H1 (cell line): ENCODE measurements around the gene SLX4IP. TPM values are rescaled to one million over a fixed set of nuclear protein-coding genes. Genes with fewer than 3 reads are reported as not detected.

Source experiments
- CTCF ChIA-PET: fragments of 300-600 bp; sonication (Branson Sonifier 250); formaldehyde crosslinking; loops from one replicate; lab custom pipeline; 2021; ENCODE audit not compliant: partially characterized antibody; lab: Charles Lee
- POLR2A ChIA-PET: fragments of 300-600 bp; sonication (Branson Sonifier 250); formaldehyde crosslinking; loops from one replicate; lab custom pipeline; 2021; ENCODE audit warnings: inconsistent platforms; ENCODE audit not compliant: partially characterized antibody; lab: Charles Lee
- DNase-seq, 2 experiments: peaks; one replicate each; pipeline versions ENCODE4 v3.0.0 to v3.0.0-alpha.2; 2010 to 2022; ENCODE audit warnings: low spot score in 2 of 2, low read depth in 1 of 2, mixed read lengths in 1 of 2
- FAIRE-seq: peaks from 2 replicates; lab custom pipeline; 2011; peaks lifted over from hg19 to GRCh38; lab: Jason Lieb, UNC
- H2AFZ ChIP-seq: 2 replicates; pipeline ENCODE4 v1.8.1; 2012; ENCODE audit warnings: low read length, inconsistent platforms
- H2AK5ac ChIP-seq: 2 replicates; pipeline ENCODE4 v1.6.1; 2013; ENCODE audit warnings: low read depth, low read length
- H2BK120ac ChIP-seq: replicated peaks from 2 replicates; pipeline ENCODE3; 2013; ENCODE audit warnings: low read depth, low read length, inconsistent platforms
- H2BK12ac ChIP-seq: 2 replicates; pipeline ENCODE4 v1.6.1; 2013; ENCODE audit warnings: low read depth, low read length
- H2BK15ac ChIP-seq: 2 replicates; pipeline ENCODE4 v1.6.1; 2013; ENCODE audit warnings: low read length
- H2BK20ac ChIP-seq: 2 replicates; pipeline ENCODE4 v1.6.1; 2013; ENCODE audit warnings: low read length
- H2BK5ac ChIP-seq: 2 replicates; pipeline ENCODE4 v1.6.1; 2013; ENCODE audit warnings: low read depth, low read length
- H3K14ac ChIP-seq: 2 replicates; pipeline ENCODE4 v1.6.1; 2013; ENCODE audit warnings: inconsistent platforms; ENCODE audit not compliant: insufficient read length
- H3K18ac ChIP-seq: 2 replicates; pipeline ENCODE4 v1.6.1; 2013; ENCODE audit warnings: low read length; ENCODE audit errors: extremely low read depth
- H3K23ac ChIP-seq: 2 replicates; pipeline ENCODE4 v1.6.1; 2013; ENCODE audit warnings: inconsistent platforms; ENCODE audit not compliant: insufficient read length
- H3K23me2 ChIP-seq: 2 replicates; pipeline ENCODE4 v1.6.1; 2013; ENCODE audit warnings: low read depth, low read length
- H3K27ac ChIP-seq: 2 replicates; pipeline ENCODE4 v1.6.1; 2011; ENCODE audit warnings: low read depth, low read length, inconsistent platforms
- H3K27me3 ChIP-seq, 4 experiments: replicated peaks in 1 of 4; 1 replicate in 1 of 4; 2 replicates in 3 of 4; pipeline versions ENCODE4 v1.6.1 to v1.8.1; 2011 to 2013; ENCODE audit warnings: low read length in 3 of 4, mild to moderate bottlenecking in 3 of 4, inconsistent platforms in 2 of 4, mixed read lengths in 2 of 4, moderate library complexity in 1 of 4; ENCODE audit not compliant: control insufficient read depth in 3 of 4, insufficient read depth in 3 of 4; ENCODE audit errors: extremely low read depth in 1 of 4
- H3K36me3 ChIP-seq, 4 experiments: 2 replicates each; pipeline versions ENCODE4 v1.6.1 to v1.8.1; 2011 to 2013; ENCODE audit warnings: mild to moderate bottlenecking in 4 of 4, low read length in 3 of 4, moderate library complexity in 2 of 4, control low read depth in 1 of 4, inconsistent platforms in 1 of 4; ENCODE audit not compliant: insufficient read depth in 4 of 4, control insufficient read depth in 2 of 4
- H3K4ac ChIP-seq: replicated peaks from 2 replicates; pipeline ENCODE3; 2013; ENCODE audit warnings: low read length, low read depth, mixed read lengths, inconsistent platforms; ENCODE audit not compliant: insufficient read length
- H3K4me1 ChIP-seq, 4 experiments: replicated peaks in 1 of 4; 1 replicate in 1 of 4; 2 replicates in 3 of 4; pipeline versions ENCODE4 v1.6.1 to v1.8.1; 2011 to 2013; ENCODE audit warnings: low read length in 3 of 4, inconsistent platforms in 2 of 4, mixed read lengths in 1 of 4; ENCODE audit not compliant: insufficient read depth in 4 of 4, control insufficient read depth in 3 of 4
- H3K4me2 ChIP-seq, 2 experiments: 2 replicates each; pipeline versions ENCODE4 v1.6.1 to v1.8.1; 2011 to 2013; ENCODE audit warnings: low read depth in 2 of 2, low read length in 2 of 2, control low read depth in 1 of 2, inconsistent platforms in 1 of 2, mild to moderate bottlenecking in 1 of 2; ENCODE audit not compliant: insufficient read depth in 1 of 2
- H3K4me3 ChIP-seq, 4 experiments: fragments of 200-600, 300-600 bp in 1 of 4; sonication (generic), shearing (Covaris generic), sonication (Bioruptor Twin) in 1 of 4; 2 replicates each; pipeline versions ENCODE4 v1.5.1 to v1.8.1; 2011 to 2016; ENCODE audit warnings: low read length in 4 of 4, low read depth in 3 of 4, control low read depth in 2 of 4, inconsistent platforms in 2 of 4, mild to moderate bottlenecking in 2 of 4, mixed read lengths in 1 of 4, moderate library complexity in 1 of 4; ENCODE audit not compliant: insufficient read depth in 2 of 4; ENCODE audit errors: extremely low read depth in 1 of 4
- H3K56ac ChIP-seq: replicated peaks from 2 replicates; pipeline ENCODE3; 2013; ENCODE audit warnings: low read depth, mild to moderate bottlenecking, mixed read lengths, low read length, inconsistent platforms; ENCODE audit not compliant: insufficient read length
- H3K79me1 ChIP-seq: 2 replicates; pipeline ENCODE4 v1.6.1; 2013; ENCODE audit warnings: low read depth, low read length, control low read depth
- H3K79me2 ChIP-seq, 2 experiments: 2 replicates each; pipeline versions ENCODE4 v1.6.1 to v1.8.1; 2012 to 2013; ENCODE audit warnings: low read length in 2 of 2, mild to moderate bottlenecking in 2 of 2, inconsistent platforms in 1 of 2; ENCODE audit not compliant: insufficient read depth in 2 of 2, control insufficient read depth in 1 of 2
- H3K9ac ChIP-seq, 4 experiments: replicated peaks in 1 of 4; 1 replicate in 1 of 4; 2 replicates in 3 of 4; pipeline versions ENCODE4 v1.6.1 to v1.8.1; 2011 to 2013; ENCODE audit warnings: low read depth in 3 of 4, low read length in 3 of 4, control low read depth in 2 of 4, mild to moderate bottlenecking in 2 of 4, moderate library complexity in 2 of 4, inconsistent platforms in 1 of 4; ENCODE audit errors: extremely low read depth in 1 of 4
- H3K9me3 ChIP-seq, 2 experiments: 2 replicates each; pipeline versions ENCODE4 v1.6.1 to v1.8.1; 2012 to 2013; ENCODE audit warnings: mild to moderate bottlenecking in 2 of 2, moderate library complexity in 2 of 2, control low read depth in 1 of 2, inconsistent platforms in 1 of 2, low read depth in 1 of 2, low read length in 1 of 2, mixed read lengths in 1 of 2; ENCODE audit not compliant: insufficient read depth in 2 of 2
- H4K20me1 ChIP-seq, 2 experiments: replicated peaks in 1 of 2; 2 replicates each; pipeline versions ENCODE3 to v1.8.1; 2011 to 2013; ENCODE audit warnings: inconsistent platforms in 2 of 2, low read length in 2 of 2, mild to moderate bottlenecking in 1 of 2; ENCODE audit not compliant: insufficient read depth in 2 of 2, control insufficient read depth in 1 of 2
- H4K5ac ChIP-seq: 2 replicates; pipeline ENCODE4 v1.6.1; 2013; ENCODE audit warnings: low read length, low read depth, mixed read lengths, inconsistent platforms; ENCODE audit not compliant: insufficient read length
- H4K8ac ChIP-seq: 2 replicates; pipeline ENCODE4 v1.8.0; 2013; ENCODE audit warnings: mild to moderate bottlenecking, moderate library complexity, low read length, inconsistent platforms; ENCODE audit not compliant: insufficient read depth; ENCODE audit errors: extremely low read depth
- H4K91ac ChIP-seq: replicated peaks from 2 replicates; pipeline ENCODE3; 2013; ENCODE audit warnings: low read length, mixed read lengths, inconsistent platforms; ENCODE audit not compliant: insufficient read length
- BACH1 ChIP-seq: IDR thresholded peaks from 2 replicates; pipeline ENCODE4 v1.6.1; 2012; ENCODE audit warnings: low read length, improper control_type of control experiment
- CTBP2 ChIP-seq: IDR thresholded peaks from 2 replicates; pipeline ENCODE4 v1.7.0; 2011; ENCODE audit warnings: borderline replicate concordance, mild to moderate bottlenecking, moderate library complexity, mixed read lengths, low read length; ENCODE audit not compliant: insufficient read depth, insufficient read length
- KDM4A ChIP-seq: IDR thresholded peaks from one replicate; pipeline ENCODE4 v1.7.1; 2012; ENCODE audit warnings: low read depth, mild to moderate bottlenecking, moderate library complexity, low read length, inconsistent platforms; ENCODE audit not compliant: severe bottlenecking
- POLR2AphosphoS5 ChIP-seq: IDR thresholded peaks from 2 replicates; pipeline ENCODE4 v1.6.1; 2011; ENCODE audit warnings: low read depth, low read length
- RAD21 ChIP-seq, 2 experiments: IDR thresholded peaks in 1 of 2; conservative IDR thresholded peaks in 1 of 2; 2 replicates each; pipeline ENCODE4 v1.6.1; 2011; ENCODE audit warnings: low read depth in 2 of 2, low read length in 2 of 2, improper control_type of control experiment in 1 of 2, inconsistent platforms in 1 of 2, mild to moderate bottlenecking in 1 of 2, moderate library complexity in 1 of 2
- RNF2 ChIP-seq: fragments of 200-900, 300-1000 bp; sonication (generic); IDR thresholded peaks from 2 replicates; pipeline ENCODE4 v1.7.1; 2016; ENCODE audit warnings: borderline replicate concordance, low read depth, mild to moderate bottlenecking, antibody characterized with exemption, low read length; ENCODE audit not compliant: poor library complexity, severe bottlenecking; ENCODE audit errors: missing control alignments
- WGBS, 2 experiments: shearing (Covaris generic) in 1 of 2; methylation state at CpG; one replicate each; pipeline versions ENCODE4 v1.1.6 to v1.1.7; 2013 to 2015; ENCODE audit warnings: low lambda C conversion rate in 2 of 2, mixed read lengths in 2 of 2, inconsistent platforms in 1 of 2, low coverage in 1 of 2, missing lambda C conversion rate in 1 of 2; ENCODE audit not compliant: insufficient replicate concordance in 2 of 2, insufficient coverage in 1 of 2, insufficient read length in 1 of 2; ENCODE audit errors: extremely low coverage in 1 of 2, missing lambda C conversion rate in 1 of 2; 5-methylcytosine and 5-hydroxymethylcytosine counted together
- polyA plus RNA-seq, 7 experiments: library from polyadenylated mRNA; depleted of rRNA in 3 of 7; stranded (reverse) in 5 of 7; unstranded in 2 of 7; fragments of >200 nt in 5 of 7; fragments of 200-250 nt in 2 of 7; gene quantifications; 1 replicate in 5 of 7; 2 replicates in 1 of 7; 4 replicates in 1 of 7; pipeline versions ENCODE4 v1.2.1 to v1.2.3, GENCODE V29; 2011 to 2013; ENCODE audit warnings: missing spikeins in 2 of 7, mixed read lengths in 2 of 7
- total RNA-seq: library from RNA; stranded (reverse); fragmentation: NEBNext Ultra II Directional; extraction: Animal tissue kit (Norgen Biotek cat#: 25700); gene quantifications from 2 replicates; pipeline ENCODE4 v1.2.1, GENCODE V29; 2021
- TF ChIP-seq, protein P1 (sequence below): IDR thresholded peaks from 2 replicates; pipeline ENCODE4 v1.6.1; 2012; ENCODE audit warnings: low read length, inconsistent platforms

Gene SLX4IP
- total and polyA plus RNA-seq, 2 of the 8 experiments (the other 6 are each of a cell fraction or from before 2014, with no cell fraction given): 2.4 to 8.7 TPM

DNA sequence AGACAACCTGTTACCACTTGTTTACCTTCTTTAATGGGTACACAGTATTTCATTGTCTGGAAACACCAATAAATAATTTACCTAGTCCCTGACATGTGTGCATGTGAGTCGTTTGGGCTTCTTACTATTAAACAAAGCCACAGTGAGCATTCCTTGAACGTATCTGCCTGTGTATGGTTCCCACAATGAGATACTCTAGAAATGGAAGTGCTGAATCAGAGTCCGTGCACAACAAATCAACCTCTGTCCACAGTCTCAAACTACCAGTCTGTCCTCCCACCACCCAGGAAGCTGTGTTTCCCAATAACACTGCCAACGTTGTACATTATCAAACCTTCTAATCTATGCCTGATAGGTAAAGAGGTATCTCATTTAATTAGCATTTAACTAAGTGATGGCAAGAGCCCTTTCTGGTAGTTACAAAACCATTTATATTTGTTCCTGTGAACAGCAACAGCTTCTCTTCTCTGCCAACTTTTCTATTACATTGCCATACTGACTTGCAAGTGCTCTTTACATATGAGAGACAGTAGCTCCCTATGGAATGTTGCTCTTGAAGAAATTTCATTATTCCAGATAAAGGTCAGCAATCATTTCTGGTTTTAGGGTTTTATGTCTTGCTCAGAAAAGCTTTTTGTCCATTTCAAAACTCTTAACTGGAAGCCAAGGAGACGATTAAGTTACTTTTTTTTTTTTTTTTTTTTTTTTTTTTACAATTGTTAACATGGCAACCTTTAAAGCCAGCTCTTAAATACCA is 223.9 kb downstream of the SLX4IP start:
- Histone ChIP-seq H3K14ac (no peak overlapping the region), H3K23me2 (no peaks in the 10 kb centered on the region), H2BK12ac (no peak overlapping the region; the same call in 1 of the 2 replicates), H3K4me1 (peaks cover 19 to 40% (median 31%) of the 10 kb centered on the region in 4 experiments), H3K4me2 (no peak overlapping the region), H3K9ac (no peak overlapping the region), H4K91ac (no peak overlapping the region), H2BK20ac (no peak overlapping the region), H2BK5ac (no peak overlapping the region), H2BK15ac (no peak overlapping the region), H2AK5ac (no peak overlapping the region; the same call in 1 of the 2 replicates), H3K4me3 (no peak overlapping the region), H4K8ac (no peak overlapping the region), H3K27ac (no peak overlapping the region), H3K18ac (no peak overlapping the region), H3K9me3 (no peaks in the 10 kb centered on the region), H2AFZ (no peak overlapping the region), H3K79me1 (peaks cover 34% of the 10 kb centered on the region), H4K20me1 (peaks cover 10 to 33% of the 10 kb centered on the region in 2 experiments), H3K56ac (no peak overlapping the region), H4K5ac (no peak overlapping the region), H3K36me3 (peaks cover 13 to 78% (median 35%) of the 10 kb centered on the region in 4 experiments), H2BK120ac (no peak overlapping the region), H3K27me3 (no peaks in the 10 kb centered on the region), H3K23ac (no peak overlapping the region), H3K79me2 (peaks cover 12 to 77% of the 10 kb centered on the region in 2 experiments), H3K4ac (no peak overlapping the region)
- CTCF ChIA-PET: interaction anchor here (1.0 to 2.1 kb wide), 5 partner anchors 13 to 884 kb away, joined by 3 to 14 read pairs (median 4); no protein-coding TSS in a partner anchor
- DNase-seq (no peak), FAIRE-seq (no peak)
- 82% methylated on average over 4 of the region's 5 CpGs; no CpG with 5 or more reads in 1 of the 2 experiments for WGBS, 2 experiments
- POLR2A ChIA-PET: interaction anchor here (0.8 to 1.7 kb wide), 3 partner anchors 9 to 311 kb away, joined by 3 to 8 read pairs (median 3); no protein-coding TSS in a partner anchor
- TF ChIP-seq BACH1 (no peak), CTBP2 (no peak), RNF2 (no peak), KDM4A (no peak), RAD21 (IDR thresholded peaks at IDR 0.05 in 1 of 2, conservative IDR thresholded peaks at IDR 0.05 in 1 of 2; ENCODE audit: low read depth in 2 of 2, low read length in 2 of 2) (no peak), POLR2AphosphoS5 (no peak)
- TF ChIP-seq, protein P1, sequence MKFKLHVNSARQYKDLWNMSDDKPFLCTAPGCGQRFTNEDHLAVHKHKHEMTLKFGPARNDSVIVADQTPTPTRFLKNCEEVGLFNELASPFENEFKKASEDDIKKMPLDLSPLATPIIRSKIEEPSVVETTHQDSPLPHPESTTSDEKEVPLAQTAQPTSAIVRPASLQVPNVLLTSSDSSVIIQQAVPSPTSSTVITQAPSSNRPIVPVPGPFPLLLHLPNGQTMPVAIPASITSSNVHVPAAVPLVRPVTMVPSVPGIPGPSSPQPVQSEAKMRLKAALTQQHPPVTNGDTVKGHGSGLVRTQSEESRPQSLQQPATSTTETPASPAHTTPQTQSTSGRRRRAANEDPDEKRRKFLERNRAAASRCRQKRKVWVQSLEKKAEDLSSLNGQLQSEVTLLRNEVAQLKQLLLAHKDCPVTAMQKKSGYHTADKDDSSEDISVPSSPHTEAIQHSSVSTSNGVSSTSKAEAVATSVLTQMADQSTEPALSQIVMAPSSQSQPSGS: no peak
